HG03095 (cell line): ENCODE results near the gene IFT172.
"Not testable (repeated sequence)": the region's sequence is repeated elsewhere in the genome, so short reads cannot be mapped to it uniquely, and the experiment has no call there.

Experiments
- ATAC-seq: cut with Tn5 transposase; IDR thresholded peaks from one replicate; pipeline ENCODE4 v1.9.1; 2021; ENCODE audit warnings: moderate library complexity; ENCODE audit not compliant: unreplicated experiment

IFT172 gene

GRCh38 chr2:27489498-27490397 is at the start of gene IFT172:
TSS of gene IFT172 (minus strand) at chr2:27489743. CDS start at chr2:27489653, 90 bp downstream.
- ATAC-seq: peak; percentile 95

GRCh38 chr2:27538839-27539450 is 49.4 kb upstream of the IFT172 start:
- ATAC-seq: not testable (repeated sequence)

- ATAC-seq: no peak
Observed at GRCh38 chr2:27537287-27537686, 47.7 kb upstream of the IFT172 start.

DNA sequence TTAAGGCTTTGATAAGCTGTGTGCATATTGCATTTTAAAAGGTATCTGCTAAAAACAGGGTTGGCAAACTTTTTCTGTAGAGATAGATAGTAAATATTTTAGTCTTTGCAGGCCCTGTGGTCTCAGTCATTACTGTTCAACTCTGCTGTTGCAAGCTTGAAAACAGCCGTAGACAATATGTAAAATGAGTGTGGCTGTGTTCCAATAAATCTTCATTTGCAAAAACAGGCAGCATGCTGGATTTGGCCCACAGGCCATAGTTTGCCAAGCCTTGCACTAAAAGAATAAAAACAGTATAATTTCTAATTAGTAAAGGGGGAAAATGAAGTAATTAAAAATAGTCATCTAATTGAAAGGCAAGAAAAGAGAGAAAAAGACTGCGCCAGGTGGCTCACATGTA is 42.4 kb upstream of the IFT172 start:
- no peak for ATAC-seq

DNA sequence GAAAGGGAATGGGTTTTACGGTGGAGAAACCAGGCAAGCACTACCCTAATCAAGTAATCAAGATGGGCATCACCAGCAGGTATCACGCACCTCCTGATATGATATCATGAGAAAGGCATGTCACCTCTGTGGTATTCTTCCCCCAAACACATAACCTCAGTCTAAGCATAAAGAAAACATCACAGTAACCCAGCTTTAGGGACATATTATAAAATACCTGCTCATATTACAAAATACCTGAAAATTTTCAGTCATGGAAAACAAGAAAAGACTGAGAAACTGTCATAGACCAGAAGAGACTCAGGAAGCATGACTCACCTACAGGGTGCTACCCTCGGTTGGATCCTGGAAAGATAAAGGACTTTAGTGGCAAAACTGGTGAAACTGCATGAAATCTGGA is 37.6 kb upstream of the IFT172 start:
- no peak for ATAC-seq

GRCh38 chr2:27522400-27522945 is 32.9 kb upstream of the IFT172 start:
- ATAC-seq: no peak

GRCh38 chr2:27520316-27520715 is 30.8 kb upstream of the IFT172 start:
- no peak for ATAC-seq

DNA sequence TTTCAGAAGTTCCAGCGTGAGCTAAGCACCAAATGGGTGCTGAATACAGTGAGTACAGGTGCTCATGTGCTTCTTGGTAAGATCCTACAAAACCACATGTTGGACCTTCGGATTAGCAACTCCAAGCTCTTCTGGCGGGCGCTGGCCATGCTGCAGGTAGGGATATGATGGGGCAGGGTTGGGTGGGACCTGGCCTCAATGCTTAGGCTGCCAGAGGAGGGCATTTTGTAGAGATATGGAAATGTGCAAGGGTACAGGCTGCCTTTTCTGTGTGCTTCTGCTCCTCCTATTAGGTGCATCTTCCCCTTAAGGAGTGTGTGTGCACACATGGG is 29.2 kb upstream of the IFT172 start:
- no peak for ATAC-seq

GRCh38 chr2:27518113-27518781 is 28.7 kb upstream of the IFT172 start:
- ATAC-seq: no peak

GRCh38 chr2:27509326-27509725 is 19.8 kb upstream of the IFT172 start:
- ATAC-seq: no peak

DNA sequence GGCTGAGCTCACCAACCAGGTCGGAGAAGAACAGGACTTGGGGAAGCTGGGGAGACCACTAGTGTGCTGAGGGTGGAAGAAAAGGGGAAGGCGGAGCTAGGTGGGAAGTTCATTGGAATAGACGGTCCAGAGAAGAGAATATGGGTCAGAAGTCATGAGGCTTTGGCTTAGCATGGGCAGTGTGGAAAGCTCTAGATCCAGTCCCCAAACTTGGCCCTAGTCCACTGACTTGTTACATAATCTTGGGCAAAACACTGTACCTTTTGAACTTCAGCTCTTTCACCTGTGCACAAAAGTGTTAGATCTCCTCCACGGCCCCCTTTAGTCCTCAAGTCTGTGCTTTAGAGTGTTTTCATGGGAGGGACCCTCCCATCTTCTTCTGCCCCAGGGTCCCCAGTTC is 17.8 kb upstream of the IFT172 start:
- ATAC-seq: no peak

DNA sequence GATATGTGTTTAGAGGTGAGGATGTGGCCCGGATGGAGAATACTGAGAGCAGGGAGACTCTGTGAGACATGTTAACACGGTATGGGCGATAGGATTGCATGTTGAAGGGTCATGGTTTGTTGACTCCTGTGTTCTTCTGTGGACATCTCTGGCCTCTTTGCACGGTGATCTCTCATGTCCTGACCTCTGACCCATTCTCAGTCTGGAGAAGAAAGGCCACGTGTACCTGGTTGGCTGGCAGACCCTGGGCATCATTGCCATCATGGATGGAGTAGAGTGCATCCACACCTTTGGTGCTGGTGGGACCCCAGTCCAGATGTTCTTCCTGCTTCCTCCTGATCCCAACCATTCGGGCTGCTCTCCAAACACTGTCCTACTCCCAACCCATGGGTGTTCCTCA is 17.0 kb upstream of the IFT172 start:
- ATAC-seq: no peak

- ATAC-seq: no peak
Observed at GRCh38 chr2:27502142-27502541, 12.6 kb upstream of the IFT172 start.

- ATAC-seq: no peak
Observed at GRCh38 chr2:27501042-27501441, 11.5 kb upstream of the IFT172 start.

DNA sequence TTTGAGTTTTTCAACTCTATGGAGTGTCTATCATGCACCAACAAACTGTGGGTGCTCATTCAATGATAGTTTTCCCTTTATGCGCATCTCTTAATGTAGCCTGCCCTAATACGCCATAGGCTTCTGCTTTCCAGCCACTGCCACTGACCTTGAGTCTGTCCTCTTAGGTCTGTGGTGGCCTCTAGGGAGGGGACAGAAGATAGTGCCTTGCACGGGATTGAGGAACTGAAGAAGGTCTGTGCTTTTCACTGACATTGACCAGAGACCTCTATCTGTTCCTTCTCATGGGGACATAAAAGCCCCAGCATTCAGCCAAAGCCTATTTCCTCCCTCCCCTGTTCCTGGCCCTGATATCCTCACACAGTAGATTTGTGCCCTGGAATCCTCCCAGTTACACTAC is 9.4 kb upstream of the IFT172 start:
- ATAC-seq: no peak

DNA sequence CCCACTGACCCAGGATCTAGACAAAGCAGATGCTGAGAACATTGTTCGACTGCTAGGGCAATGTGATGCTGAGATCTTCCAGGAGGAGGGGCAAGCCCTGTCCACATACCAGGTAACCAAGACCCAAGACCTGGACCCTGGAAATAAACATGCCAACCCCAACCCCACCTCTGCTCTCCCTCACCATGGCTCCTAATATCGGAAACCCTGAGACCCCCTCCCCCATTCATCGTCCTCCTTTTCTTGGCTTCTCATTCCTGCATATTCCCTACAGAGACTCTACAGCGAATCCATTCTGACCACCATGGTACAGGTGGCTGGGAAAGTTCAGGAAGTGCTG is 7.7 kb upstream of the IFT172 start:
- no peak for ATAC-seq

DNA sequence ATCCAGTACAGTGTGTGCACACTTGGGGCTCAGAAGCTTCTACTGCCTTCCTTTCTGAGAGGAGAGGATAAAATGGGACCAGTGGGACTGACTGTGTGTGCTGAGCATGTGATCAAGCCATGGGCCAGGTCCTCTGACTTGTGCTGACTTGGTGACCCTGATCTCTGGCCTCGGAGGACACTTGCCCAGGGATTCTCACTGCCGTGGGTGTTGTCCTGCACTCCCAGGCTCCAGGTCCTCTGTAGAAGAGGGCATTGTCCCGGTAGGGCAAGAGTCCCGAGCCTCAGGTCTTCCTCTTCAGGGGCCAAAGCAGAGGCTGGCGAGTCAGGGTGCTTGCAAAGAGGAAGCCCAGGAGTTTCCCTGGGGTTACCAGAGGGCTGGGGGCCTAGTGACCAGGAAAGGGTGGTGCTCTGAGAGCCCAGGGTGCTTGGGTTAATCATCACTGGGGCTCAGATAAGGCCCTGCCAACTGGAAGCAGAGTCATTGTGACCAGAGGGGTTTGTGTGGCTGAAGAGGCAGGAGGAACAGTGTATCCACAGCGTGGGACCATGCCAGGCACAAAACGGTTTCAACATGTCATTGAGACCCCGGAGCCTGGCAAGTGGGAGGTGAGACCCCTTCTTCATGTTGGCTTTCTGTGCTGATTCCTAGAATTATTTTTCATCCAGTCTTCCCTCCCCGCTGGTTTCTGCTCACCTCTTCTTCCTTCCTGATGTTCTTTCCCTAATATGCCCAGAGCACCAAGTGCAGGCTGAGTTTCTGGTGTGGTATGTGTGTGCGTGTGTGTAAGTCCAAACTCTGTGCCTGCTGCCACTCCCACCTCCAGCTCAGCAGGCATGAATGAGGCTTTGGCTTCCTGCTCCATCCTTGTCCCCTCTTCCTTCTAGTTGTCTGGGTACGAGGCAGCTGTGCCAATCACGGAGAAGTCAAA is 7.1 kb upstream of the IFT172 start, which contains the start of gene GCKR:
GCKR (plus strand) TSS at position 483 of the 931 bp plus-strand sequence; CDS start at position 549, 66 bp downstream.
- ATAC-seq: no peak

- ATAC-seq: no peak
Observed at GRCh38 chr2:27495840-27496356, 6.4 kb upstream of the IFT172 start.

DNA sequence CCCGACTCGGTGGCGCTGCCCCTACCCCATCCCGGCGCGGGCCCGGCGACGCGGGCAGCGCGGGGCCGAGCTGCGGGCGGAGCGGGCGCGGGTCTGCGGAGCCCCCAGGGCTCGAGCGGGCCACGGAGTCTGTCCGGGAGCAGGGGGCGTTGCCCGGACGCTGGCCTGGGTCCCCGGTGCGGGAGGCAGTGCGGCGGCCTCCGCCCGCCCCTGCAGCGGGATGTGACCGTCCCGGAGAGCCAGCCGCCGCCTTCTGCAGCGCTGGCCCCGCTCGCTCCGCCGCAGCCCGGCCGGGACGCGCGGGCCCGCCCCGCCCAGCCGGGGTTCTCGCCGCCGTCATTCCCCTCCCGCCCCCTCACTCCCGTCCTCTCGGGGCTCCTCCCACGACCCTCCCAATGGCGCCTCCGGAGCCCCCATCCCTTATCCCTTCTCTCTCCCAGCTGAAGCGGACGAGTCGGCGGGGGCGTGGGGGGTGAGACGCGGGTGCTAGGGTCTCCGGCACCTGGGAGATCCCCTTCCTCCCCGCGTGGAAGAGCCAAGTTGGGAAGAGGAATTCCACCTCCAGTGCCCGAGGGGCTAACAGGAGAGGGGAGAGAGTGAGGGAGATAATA is 5.5 kb upstream of the IFT172 start, which contains the start of gene FNDC4:
FNDC4 (minus strand) TSS at position 257 of the 611 bp plus-strand sequence. CDS start 521 bp downstream, outside the sequence.
- no peak for ATAC-seq
